Effector memory CD8-positive, alpha-beta T cell (primary cell): ENCODE results near the gene DDIT3.
"Not testable (repeated sequence)": the region's sequence is repeated elsewhere in the genome, so short reads cannot be mapped to it uniquely, and the experiment has no call there.

Experiments used
- ATAC-seq: fragments of 150-1000 bp; cut with Tn5 transposase; replicated peaks from 2 replicates; pipeline ENCODE4 v1.10.0; 2021; ENCODE audit warnings: mild to moderate bottlenecking, moderate library complexity
- DNase-seq, 3 experiments: peaks; one replicate each; pipeline ENCODE4 v3.0.0; 2021
- H3K27ac Mint-ChIP-seq, 2 donors: one replicate each; pipeline ENCODE4 v1.8.0; 2022; ENCODE audit warnings: mild to moderate bottlenecking in 2 of 2, mixed read lengths in 2 of 2, moderate library complexity in 2 of 2
- H3K27me3 Mint-ChIP-seq, 2 donors: one replicate each; pipeline ENCODE4 v1.8.0; 2022; ENCODE audit warnings: mixed read lengths in 2 of 2
- H3K36me3 Mint-ChIP-seq: one replicate; pipeline ENCODE4 v1.8.0; 2022; ENCODE audit warnings: mild to moderate bottlenecking, moderate library complexity, mixed read lengths; ENCODE audit not compliant: insufficient read depth
- H3K4me1 Mint-ChIP-seq, 2 donors: one replicate each; pipeline ENCODE4 v1.8.0; 2022; ENCODE audit warnings: low read depth in 2 of 2, mixed read lengths in 2 of 2
- H3K4me3 Mint-ChIP-seq, 2 donors: one replicate each; pipeline ENCODE4 v1.8.0; 2022; ENCODE audit warnings: mild to moderate bottlenecking in 2 of 2, mixed read lengths in 2 of 2, moderate library complexity in 2 of 2
- H3K9me3 Mint-ChIP-seq, 2 donors: one replicate each; pipeline ENCODE4 v1.8.0; 2022; ENCODE audit warnings: mixed read lengths in 2 of 2
- total RNA-seq, 9 experiments: gene quantifications; one replicate each; lab custom pipeline; 2026; lab: John Stamatoyannopoulos, UW

Gene DDIT3, protein sequence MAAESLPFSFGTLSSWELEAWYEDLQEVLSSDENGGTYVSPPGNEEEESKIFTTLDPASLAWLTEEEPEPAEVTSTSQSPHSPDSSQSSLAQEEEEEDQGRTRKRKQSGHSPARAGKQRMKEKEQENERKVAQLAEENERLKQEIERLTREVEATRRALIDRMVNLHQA
- total RNA-seq: 13.6 to 206 (median 24.6) reads per million in 9 experiments

DNA sequence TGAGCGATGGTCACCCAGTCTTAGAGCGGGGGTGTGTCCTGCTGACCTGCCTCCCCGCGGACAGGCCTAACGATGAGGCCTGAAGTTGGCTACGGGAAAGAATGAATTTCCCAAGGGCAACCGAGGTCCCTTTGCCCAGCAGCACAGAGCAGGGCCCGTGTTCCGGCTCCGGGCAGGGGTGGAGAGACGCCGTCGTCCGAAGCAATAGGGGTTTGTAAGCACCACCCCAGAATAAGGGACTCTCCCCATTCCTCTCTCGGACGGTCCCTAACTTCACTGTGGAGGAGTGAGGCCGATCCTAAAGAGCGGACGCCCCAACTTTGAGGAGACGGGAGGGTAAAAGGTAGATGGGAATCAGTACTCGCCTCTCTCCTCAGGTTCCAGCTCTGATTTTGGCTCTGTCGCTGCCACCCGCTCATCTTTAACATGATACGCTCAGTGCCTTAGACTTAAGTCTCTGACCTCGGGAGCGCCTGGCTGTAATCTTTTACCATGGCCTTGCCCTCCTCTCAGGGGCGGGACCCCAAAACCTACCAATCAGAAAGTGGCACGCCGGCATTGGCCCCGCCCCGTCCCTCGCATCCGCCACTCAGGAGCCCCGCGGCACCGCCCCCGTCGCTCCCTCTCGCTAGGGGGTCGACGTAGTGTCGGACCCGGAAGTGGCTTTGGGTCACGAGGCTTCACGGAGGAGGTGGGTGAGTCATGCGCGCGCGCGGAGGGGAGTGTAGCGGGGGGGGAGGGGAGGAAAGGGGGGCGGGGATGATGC lies at the start of gene DDIT3:
TSS of gene DDIT3 (minus strand) at position 462 of the 766 bp plus-strand sequence. CDS start 3,108 bp downstream, outside the sequence.
- Mint-ChIP-seq H3K4me3 (peak within 1 kb of the TSS; percentile 97 to 98), H3K4me1 (peaks cover 57 to 58% of the 10 kb centered on the region in 2 donors), H3K27ac (peak within 1 kb of the TSS; percentile 99), H3K9me3 (no peaks in the 10 kb centered on the region), H3K27me3 (no peaks in the 10 kb centered on the region), H3K36me3 (peaks cover 84% of the 10 kb centered on the region)
- peak; percentile 71 for ATAC-seq
- DNase-seq: peak; percentile 99

DNA sequence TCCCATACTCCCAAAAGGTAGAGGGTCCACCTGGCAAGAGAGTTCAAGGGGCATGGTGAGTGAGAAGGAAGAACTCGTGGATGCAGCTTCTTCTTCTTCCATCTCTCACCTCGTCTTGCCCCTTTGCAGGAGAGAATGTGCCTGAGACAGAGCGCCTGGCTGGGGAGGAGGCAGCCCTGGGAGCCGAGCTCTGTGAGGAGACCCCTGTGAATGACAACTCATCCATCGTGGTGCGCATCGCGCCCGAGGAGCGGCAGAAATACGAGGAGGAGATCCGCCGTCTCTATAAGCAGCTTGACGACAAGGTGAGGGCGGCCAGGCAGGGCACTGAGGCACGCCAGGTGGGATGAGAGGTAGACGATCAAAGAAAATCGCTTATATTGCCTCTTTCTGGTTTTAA lies 49.5 kb upstream of the DDIT3 start:
- DNase-seq (no peak), ATAC-seq (no peak)
- Mint-ChIP-seq H3K4me1 (no peaks in the 10 kb centered on the region), H3K27me3 (peaks cover 14 to 23% of the 10 kb centered on the region in 2 donors), H3K4me3 (no peak overlapping the region), H3K9me3 (no peaks in the 10 kb centered on the region), H3K36me3 (peaks cover 3% of the 10 kb centered on the region), H3K27ac (no peak overlapping the region)

DNA sequence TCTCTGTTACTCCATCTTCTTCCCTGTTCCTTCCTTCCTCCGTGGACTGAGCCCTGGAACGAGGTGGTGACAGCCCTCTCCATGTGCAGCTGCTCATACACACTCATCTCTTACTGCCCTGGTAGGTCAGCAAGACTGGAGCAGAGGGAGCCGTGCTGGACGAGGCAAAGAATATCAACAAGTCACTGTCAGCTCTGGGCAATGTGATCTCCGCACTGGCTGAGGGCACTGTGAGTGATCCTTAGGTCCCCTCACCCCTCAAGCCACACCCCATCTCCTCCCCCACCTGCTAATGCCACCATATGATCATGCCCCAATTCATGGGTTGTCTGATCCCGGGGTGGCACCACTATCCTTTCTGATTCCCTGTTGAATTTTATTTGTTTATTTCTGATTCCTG lies 48.5 kb upstream of the DDIT3 start:
- DNase-seq (no peak), ATAC-seq (no peak)
- Mint-ChIP-seq H3K9me3 (no peaks in the 10 kb centered on the region), H3K36me3 (peaks cover 3% of the 10 kb centered on the region), H3K4me3 (no peak overlapping the region), H3K4me1 (no peaks in the 10 kb centered on the region), H3K27ac (no peak overlapping the region), H3K27me3 (peaks cover 24 to 33% of the 10 kb centered on the region in 2 donors)

DNA sequence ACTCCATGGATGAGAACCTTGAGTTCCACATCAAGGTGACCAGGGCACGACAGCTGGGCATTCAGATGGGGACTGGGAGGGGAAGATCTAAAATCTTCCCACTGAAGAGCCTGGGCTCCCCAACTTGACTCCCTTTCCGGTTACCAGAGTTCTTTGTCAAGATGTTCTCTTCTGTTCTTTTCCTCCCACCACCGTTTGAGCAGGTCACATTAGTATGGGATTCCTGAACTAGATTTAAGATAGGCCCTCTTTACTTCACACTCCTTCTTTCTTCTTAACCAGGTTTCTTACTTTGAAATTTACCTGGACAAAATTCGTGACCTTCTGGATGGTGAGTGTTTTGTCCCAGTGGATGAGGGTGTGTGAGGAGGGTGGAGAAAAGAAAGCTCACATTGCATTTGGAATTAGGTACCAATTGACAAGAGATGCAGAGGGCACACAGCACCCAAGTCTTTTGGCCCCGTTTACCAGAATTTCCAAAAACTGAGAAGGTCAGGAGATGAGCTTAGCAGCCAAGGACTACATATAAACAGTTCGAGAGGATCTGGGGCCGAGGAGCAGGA lies 43.9 kb upstream of the DDIT3 start:
- Mint-ChIP-seq H3K27ac (no peak overlapping the region), H3K4me3 (no peak overlapping the region), H3K9me3 (no peaks in the 10 kb centered on the region), H3K4me1 (no peaks in the 10 kb centered on the region), H3K36me3 (no peaks in the 10 kb centered on the region), H3K27me3 (peaks cover 26 to 28% of the 10 kb centered on the region in 2 donors)
- DNase-seq (no peak), ATAC-seq (no peak)

DNA sequence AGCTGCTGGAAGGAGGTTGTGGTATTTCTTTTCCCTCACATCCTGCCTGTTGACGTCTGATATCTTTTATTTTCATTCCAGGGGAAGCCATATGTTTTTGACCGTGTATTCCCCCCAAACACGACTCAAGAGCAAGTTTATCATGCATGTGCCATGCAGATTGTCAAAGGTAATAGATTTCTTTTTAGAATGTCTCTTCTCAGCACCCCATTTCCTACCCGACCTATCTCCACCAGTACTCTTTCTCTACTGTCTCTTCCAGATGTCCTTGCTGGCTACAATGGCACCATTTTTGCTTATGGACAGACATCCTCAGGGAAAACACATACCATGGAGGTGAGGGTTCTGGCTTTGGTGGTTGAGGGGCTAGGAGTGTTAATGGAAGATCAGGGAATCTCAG lies 43.0 kb upstream of the DDIT3 start:
- Mint-ChIP-seq H3K4me1 (no peaks in the 10 kb centered on the region), H3K4me3 (no peak overlapping the region), H3K27me3 (peaks cover 17 to 24% of the 10 kb centered on the region in 2 donors), H3K27ac (no peak overlapping the region), H3K36me3 (no peaks in the 10 kb centered on the region), H3K9me3 (no peaks in the 10 kb centered on the region)
- ATAC-seq: no peak
- no peak for DNase-seq

DNA sequence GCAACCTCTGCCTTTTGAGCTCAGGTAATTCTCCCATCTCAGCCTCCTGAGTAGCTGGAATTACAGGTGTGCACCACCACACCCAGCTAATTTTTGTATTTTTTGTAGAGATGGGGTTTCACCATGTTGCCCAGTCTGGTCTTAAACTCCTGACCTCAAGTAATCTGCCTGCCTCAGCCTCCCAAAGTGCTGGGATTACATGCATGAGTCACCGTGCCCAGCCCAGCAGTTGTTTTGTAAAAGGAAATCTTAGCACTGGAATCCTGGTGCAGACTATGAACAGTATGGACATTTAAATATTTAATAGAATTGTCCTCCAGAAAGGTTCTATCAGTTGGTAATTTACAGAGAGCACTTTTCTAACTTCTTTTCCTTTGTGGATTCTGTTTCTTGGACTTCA lies 40.8 kb upstream of the DDIT3 start:
- not testable (repeated sequence) for H3K4me1 Mint-ChIP-seq, DNase-seq, ATAC-seq, H3K9me3 Mint-ChIP-seq, H3K36me3 Mint-ChIP-seq, H3K27ac Mint-ChIP-seq, H3K4me3 Mint-ChIP-seq
- peaks cover 13 to 24% of the 10 kb centered on the region in 2 donors for H3K27me3 Mint-ChIP-seq

DNA sequence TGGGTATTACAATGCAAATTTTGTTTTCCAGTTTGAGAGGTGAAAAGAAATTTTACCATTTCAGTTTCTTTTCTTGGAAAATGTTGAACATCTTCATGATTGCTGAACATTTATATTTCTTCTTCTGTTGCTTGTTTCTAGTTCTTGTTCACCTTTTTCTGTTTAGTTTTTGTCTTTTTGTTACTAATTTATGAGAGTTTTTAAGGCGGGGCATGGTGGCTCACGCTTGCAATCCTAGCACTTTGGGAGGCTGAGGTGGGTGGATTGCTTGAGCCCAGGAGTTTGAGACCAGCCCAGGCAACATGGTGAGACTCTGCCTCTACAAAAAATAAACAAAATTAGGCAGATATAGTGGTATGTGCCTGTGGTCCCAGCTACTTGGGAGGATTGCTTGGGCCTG lies 40.2 kb upstream of the DDIT3 start:
- Mint-ChIP-seq H3K27me3 (peaks cover 13 to 24% of the 10 kb centered on the region in 2 donors), H3K36me3 (peaks cover 4% of the 10 kb centered on the region), H3K9me3 (no peaks in the 10 kb centered on the region), H3K4me1 (no peaks in the 10 kb centered on the region), H3K27ac (no peak overlapping the region), H3K4me3 (no peak overlapping the region)
- DNase-seq (no peak), ATAC-seq (no peak)

DNA sequence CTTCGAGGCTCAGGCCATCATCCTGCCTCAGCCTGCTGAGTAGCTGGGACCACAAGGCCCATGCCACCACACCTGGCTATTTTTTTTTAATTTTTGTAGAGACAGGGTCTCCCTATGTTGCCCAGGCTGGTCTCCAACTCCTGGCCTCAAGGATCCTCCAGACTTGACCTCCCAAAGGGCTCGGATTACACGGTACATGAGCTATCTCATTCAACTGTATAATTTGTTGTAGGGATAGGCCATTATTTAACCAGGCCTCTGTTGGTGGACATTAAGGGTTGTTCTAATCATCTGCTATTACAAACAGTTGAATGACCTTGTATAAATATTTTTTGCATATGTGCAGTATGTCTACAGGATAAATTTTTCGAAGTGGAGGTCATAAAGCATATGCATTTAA lies 38.5 kb upstream of the DDIT3 start:
- no peak for ATAC-seq
- DNase-seq: no peak
- no peak overlapping the region for H3K27ac Mint-ChIP-seq
- H3K4me1 Mint-ChIP-seq: no peaks in the 10 kb centered on the region
- peaks cover 4% of the 10 kb centered on the region for H3K36me3 Mint-ChIP-seq
- H3K27me3 Mint-ChIP-seq: peaks cover 2 to 18% of the 10 kb centered on the region in 2 donors
- H3K9me3 Mint-ChIP-seq: no peaks in the 10 kb centered on the region
- no peak overlapping the region for H3K4me3 Mint-ChIP-seq

DNA sequence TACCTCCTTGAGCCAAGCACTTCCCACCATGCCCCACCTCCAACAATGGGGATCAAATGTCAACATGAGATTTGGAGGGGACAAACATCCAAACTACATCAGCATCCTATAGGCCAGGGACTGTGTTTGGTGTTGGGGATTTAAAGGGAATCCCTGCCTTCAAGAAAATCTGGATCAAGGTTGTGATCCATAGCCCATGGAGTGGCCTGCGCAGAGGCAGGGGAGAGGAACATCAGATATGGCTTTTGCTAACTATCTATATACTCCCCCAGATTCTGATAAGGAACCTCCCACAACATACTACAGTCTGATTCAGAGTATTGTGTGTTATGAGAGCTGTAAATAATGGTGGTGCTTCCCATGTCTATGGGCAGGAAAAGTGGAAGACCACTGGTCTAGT lies 34.6 kb upstream of the DDIT3 start:
- H3K4me1 Mint-ChIP-seq: peaks cover 7 to 8% of the 10 kb centered on the region in 2 donors
- no peaks in the 10 kb centered on the region for H3K9me3 Mint-ChIP-seq
- no peak for DNase-seq
- H3K4me3 Mint-ChIP-seq: no peak overlapping the region
- H3K27me3 Mint-ChIP-seq: peaks cover 8% of the 10 kb centered on the region in 2 donors
- peaks cover 4% of the 10 kb centered on the region for H3K36me3 Mint-ChIP-seq
- H3K27ac Mint-ChIP-seq: no peak overlapping the region
- ATAC-seq: no peak

DNA sequence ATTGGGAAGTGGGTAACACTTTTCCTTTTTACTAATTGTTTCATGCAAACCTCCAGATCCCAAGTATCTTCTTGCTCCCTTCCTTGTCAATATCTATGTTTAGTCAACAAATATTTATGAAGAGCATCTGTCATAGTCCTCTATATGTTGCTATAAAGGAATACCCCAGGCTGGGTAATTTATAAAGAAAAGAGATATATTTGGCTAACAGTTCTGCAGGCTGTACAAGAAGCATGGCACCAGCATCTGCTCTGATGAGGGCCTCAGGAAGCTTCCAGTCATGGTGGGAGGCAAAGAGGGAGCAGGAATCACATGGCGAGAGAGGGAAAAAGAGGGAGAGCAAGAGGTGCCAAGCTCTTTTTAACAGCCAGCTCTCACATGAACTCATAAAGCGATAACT lies 34.1 kb upstream of the DDIT3 start:
- H3K9me3 Mint-ChIP-seq: no peaks in the 10 kb centered on the region
- no peak overlapping the region for H3K4me3 Mint-ChIP-seq
- peaks cover 8% of the 10 kb centered on the region in 2 donors for H3K27me3 Mint-ChIP-seq
- ATAC-seq: no peak
- peaks cover 9 to 11% of the 10 kb centered on the region in 2 donors for H3K4me1 Mint-ChIP-seq
- no peak overlapping the region for H3K27ac Mint-ChIP-seq
- peaks cover 4% of the 10 kb centered on the region for H3K36me3 Mint-ChIP-seq
- DNase-seq: no peak

DNA sequence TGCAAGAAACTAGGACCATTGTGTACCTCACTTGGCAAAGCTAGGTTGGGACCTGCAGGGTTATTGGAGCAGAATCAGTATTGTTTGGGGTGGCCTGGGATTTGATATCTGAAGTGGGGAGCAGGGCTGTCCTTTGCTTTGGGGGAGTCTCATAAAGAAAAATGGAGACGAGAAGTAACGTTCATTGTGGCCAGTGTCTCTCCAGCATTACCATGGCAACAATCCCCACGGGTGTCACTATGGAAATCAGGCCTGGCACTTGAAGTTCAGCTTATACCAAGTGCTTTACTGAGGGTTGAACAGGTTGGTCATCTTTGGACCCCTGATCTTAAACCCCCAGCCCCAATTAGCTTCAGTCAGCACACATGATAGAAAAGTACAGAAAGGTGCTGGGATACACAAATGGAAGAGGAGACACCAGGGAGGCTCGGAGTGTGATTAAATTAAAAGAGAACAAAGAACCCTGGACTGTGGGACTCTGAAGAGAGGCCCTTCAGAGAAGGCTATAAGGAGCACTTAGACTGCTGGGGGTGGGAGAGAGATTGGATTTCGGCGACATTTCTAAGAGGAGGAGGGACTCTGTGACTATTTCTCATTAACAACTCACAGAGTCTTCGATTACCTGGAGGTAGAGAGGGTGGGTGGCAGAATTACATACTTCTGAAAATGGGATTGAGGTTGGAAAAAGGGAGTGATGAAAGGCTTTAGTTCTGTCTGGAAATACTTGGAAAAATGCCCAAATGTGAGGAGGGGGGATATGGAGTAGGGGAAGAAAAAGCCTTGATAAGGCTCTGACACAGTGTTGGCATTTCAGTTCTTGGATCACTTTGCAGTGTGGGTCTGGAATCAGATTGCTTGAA lies 33.3 kb upstream of the DDIT3 start:
- Mint-ChIP-seq H3K27me3 (peaks cover 8 to 14% of the 10 kb centered on the region in 2 donors), H3K9me3 (no peaks in the 10 kb centered on the region), H3K36me3 (peaks cover 4% of the 10 kb centered on the region), H3K27ac (no peak overlapping the region), H3K4me1 (peaks cover 12 to 16% of the 10 kb centered on the region in 2 donors), H3K4me3 (no peak overlapping the region)
- ATAC-seq (no peak), DNase-seq (no peak)

DNA sequence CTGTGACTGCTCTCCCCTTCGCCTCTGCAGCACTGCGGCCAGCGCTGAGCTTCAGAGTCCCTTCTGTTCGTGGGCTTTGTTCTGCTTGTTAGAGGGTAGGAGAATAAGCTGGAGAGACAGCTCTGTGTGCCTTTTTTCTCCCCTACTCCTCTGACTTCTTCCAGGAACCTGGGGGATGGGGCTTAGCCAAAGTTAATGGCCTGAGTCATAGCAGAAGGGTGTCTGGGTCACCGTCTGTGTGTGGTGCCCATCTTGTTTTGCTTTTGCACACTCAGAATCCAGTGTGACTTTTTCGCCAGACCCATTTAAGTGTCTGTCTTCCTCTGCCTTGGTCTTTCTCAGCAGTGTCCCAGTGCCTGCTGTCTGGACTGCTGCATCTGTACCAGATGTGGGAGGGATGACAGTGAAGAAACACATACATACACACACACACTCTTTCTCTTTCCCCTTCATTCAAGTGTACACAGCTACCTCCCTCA lies 32.6 kb upstream of the DDIT3 start:
- DNase-seq (no peak), ATAC-seq (no peak)
- Mint-ChIP-seq H3K4me3 (no peak overlapping the region), H3K9me3 (no peaks in the 10 kb centered on the region), H3K36me3 (peaks cover 4% of the 10 kb centered on the region), H3K4me1 (peaks cover 13 to 16% of the 10 kb centered on the region in 2 donors), H3K27me3 (peaks cover 8 to 15% of the 10 kb centered on the region in 2 donors), H3K27ac (no peak overlapping the region)

DNA sequence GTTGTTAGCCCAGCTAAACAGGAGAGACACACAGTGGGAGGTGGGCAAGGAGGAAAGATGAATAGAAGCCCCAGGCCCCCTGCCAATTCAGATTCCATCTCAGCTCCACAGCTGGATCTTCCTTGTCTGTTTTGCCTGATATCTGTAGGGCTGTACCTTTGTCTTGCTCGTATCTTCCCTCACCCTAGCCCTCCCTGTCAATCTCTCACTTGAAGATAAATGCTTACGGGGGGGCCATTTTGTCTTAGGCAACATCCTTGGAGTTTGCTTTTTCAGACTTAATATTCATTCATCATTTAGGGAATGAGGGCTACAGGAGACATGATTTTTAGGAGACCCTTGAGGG lies 32.0 kb upstream of the DDIT3 start:
- peaks cover 6% of the 10 kb centered on the region for H3K36me3 Mint-ChIP-seq
- DNase-seq: no peak
- H3K27me3 Mint-ChIP-seq: peaks cover 8 to 15% of the 10 kb centered on the region in 2 donors
- H3K27ac Mint-ChIP-seq: no peak overlapping the region
- no peak for ATAC-seq
- no peak overlapping the region for H3K4me3 Mint-ChIP-seq
- H3K9me3 Mint-ChIP-seq: no peaks in the 10 kb centered on the region
- peaks cover 16 to 22% of the 10 kb centered on the region in 2 donors for H3K4me1 Mint-ChIP-seq
